Measurements from ENCODE around the gene KICS2. TPM values are rescaled to one million over a fixed set of nuclear protein-coding genes. Genes with fewer than 3 reads are reported as not detected.
A peak's percentile ranks its signal among the peaks of the same experiment; 100 is the strongest.
"Not testable (repeated sequence)": the region's sequence is repeated elsewhere in the genome, so short reads cannot be mapped to it uniquely, and the experiment has no call there.

KICS2 gene
- total RNA-seq, 1 donor from 2014 or later, result 3.8 TPM

- DNase-seq (ENCODE audit: low read depth, low spot score), result not testable (repeated sequence)
Measured at GRCh38 chr12:64217643-64218042, 4.5 kb downstream of the KICS2 start.

- DNase-seq (ENCODE audit: low read depth, low spot score), result no peak
Measured at GRCh38 chr12:64216239-64216638, 5.9 kb downstream of the KICS2 start.

GRCh38 chr12:64212119-64212746 lies 9.9 kb downstream of the KICS2 start:
- no peak for DNase-seq (ENCODE audit: low read depth, low spot score)

GRCh38 chr12:64207453-64207852 lies 14.6 kb downstream of the KICS2 start:
- DNase-seq (ENCODE audit: low read depth, low spot score), result no peak

- DNase-seq (ENCODE audit: low read depth, low spot score), result no peak
Measured at GRCh38 chr12:64205542-64205941, 16.6 kb downstream of the KICS2 start.

- DNase-seq (ENCODE audit: low read depth, low spot score), result no peak
Measured at GRCh38 chr12:64203775-64204174, 18.3 kb downstream of the KICS2 start.

- no peak for DNase-seq (ENCODE audit: low read depth, low spot score)
Measured at GRCh38 chr12:64203036-64203435, 19.1 kb downstream of the KICS2 start.

- DNase-seq (ENCODE audit: low read depth, low spot score), result not testable (repeated sequence)
Measured at GRCh38 chr12:64195841-64196240, 26.3 kb downstream of the KICS2 start.

GRCh38 chr12:64194333-64195149 lies 27.6 kb downstream of the KICS2 start:
- no peak for DNase-seq (ENCODE audit: low read depth, low spot score)

- DNase-seq (ENCODE audit: low read depth, low spot score), result no peak
Measured at GRCh38 chr12:64193931-64194330, 28.2 kb downstream of the KICS2 start.

- DNase-seq (ENCODE audit: low read depth, low spot score), result no peak
Measured at GRCh38 chr12:64192644-64193444, 29.3 kb downstream of the KICS2 start.

- DNase-seq (ENCODE audit: low read depth, low spot score), result no peak
Measured at GRCh38 chr12:64190140-64190539, 32.0 kb downstream of the KICS2 start.

GRCh38 chr12:64189530-64189929 lies 32.6 kb downstream of the KICS2 start:
- no peak for DNase-seq (ENCODE audit: low read depth, low spot score)

GRCh38 chr12:64187794-64188193 lies 34.3 kb downstream of the KICS2 start:
- no peak for DNase-seq (ENCODE audit: low read depth, low spot score)

GRCh38 chr12:64187370-64187769 lies 34.7 kb downstream of the KICS2 start:
- DNase-seq (ENCODE audit: low read depth, low spot score), result no peak

GRCh38 chr12:64186789-64187188 lies 35.3 kb downstream of the KICS2 start:
- no peak for DNase-seq (ENCODE audit: low read depth, low spot score)

- DNase-seq (ENCODE audit: low read depth, low spot score), result no peak
Measured at GRCh38 chr12:64184216-64184615, 37.9 kb downstream of the KICS2 start.

- peak; percentile 64 for DNase-seq (ENCODE audit: low read depth, low spot score)
Measured at GRCh38 chr12:64181430-64182291, 40.4 kb downstream of the KICS2 start.

GRCh38 chr12:64180951-64181350 lies 41.1 kb downstream of the KICS2 start:
- DNase-seq (ENCODE audit: low read depth, low spot score), result no peak

- DNase-seq (ENCODE audit: low read depth, low spot score), result no peak
Measured at GRCh38 chr12:64178122-64178521, 44.0 kb downstream of the KICS2 start.

- DNase-seq (ENCODE audit: low read depth, low spot score), result no peak
Measured at GRCh38 chr12:64177001-64177400, 45.1 kb downstream of the KICS2 start.
